Glutamatergic neuron (in vitro differentiated cells): ENCODE data around the gene NCAPD3. TPM values are rescaled to one million over a fixed set of nuclear protein-coding genes. Genes with fewer than 3 reads are reported as not detected.

Source experiments
- DNase-seq: peaks from one replicate; pipeline ENCODE4 v3.0.0; 2022
- H3K27ac Mint-ChIP-seq: one replicate; pipeline ENCODE4 v1.8.0; 2020; ENCODE audit warnings: mild to moderate bottlenecking, mixed read lengths, inconsistent platforms; ENCODE audit not compliant: unreplicated experiment
- H3K27me3 Mint-ChIP-seq: one replicate; pipeline ENCODE4 v1.8.0; 2020; ENCODE audit warnings: mild to moderate bottlenecking, moderate library complexity, mixed read lengths, inconsistent platforms; ENCODE audit not compliant: unreplicated experiment
- H3K36me3 Mint-ChIP-seq: one replicate; pipeline ENCODE4 v1.8.0; 2020; ENCODE audit warnings: mild to moderate bottlenecking, mixed read lengths, inconsistent platforms; ENCODE audit not compliant: unreplicated experiment
- H3K4me1 Mint-ChIP-seq: one replicate; pipeline ENCODE4 v1.8.0; 2020; ENCODE audit warnings: mild to moderate bottlenecking, low read depth, mixed read lengths, inconsistent platforms; ENCODE audit not compliant: unreplicated experiment
- H3K4me3 Mint-ChIP-seq: one replicate; pipeline ENCODE4 v1.8.0; 2020; ENCODE audit warnings: mild to moderate bottlenecking, mixed read lengths, inconsistent platforms; ENCODE audit not compliant: unreplicated experiment
- H3K9me3 Mint-ChIP-seq: one replicate; pipeline ENCODE4 v1.8.0; 2020; ENCODE audit warnings: mild to moderate bottlenecking, moderate library complexity, mixed read lengths, inconsistent platforms; ENCODE audit not compliant: unreplicated experiment
- total RNA-seq: library from RNA; stranded (reverse); fragmentation: NEBNext Ultra II Directional; extraction: Animal tissue kit (Norgen Biotek cat#: 25700); gene quantifications from one replicate; pipeline ENCODE4 v1.2.1, GENCODE V29; 2021; ENCODE audit not compliant: unreplicated experiment
- TF ChIP-seq, protein P1 (sequence below): fragments of 200-600 bp; sonication (generic); IDR thresholded peaks from one replicate; pipeline ENCODE4 v1.5.0; 2021; ENCODE audit not compliant: partially characterized antibody, unreplicated experiment

NCAPD3 gene
- total RNA-seq, 1 donor from 2014 or later, result 20.3 TPM

GRCh38 chr11:134238956-134239355 lies 15.2 kb upstream of the NCAPD3 start:
- TF ChIP-seq, protein P1, sequence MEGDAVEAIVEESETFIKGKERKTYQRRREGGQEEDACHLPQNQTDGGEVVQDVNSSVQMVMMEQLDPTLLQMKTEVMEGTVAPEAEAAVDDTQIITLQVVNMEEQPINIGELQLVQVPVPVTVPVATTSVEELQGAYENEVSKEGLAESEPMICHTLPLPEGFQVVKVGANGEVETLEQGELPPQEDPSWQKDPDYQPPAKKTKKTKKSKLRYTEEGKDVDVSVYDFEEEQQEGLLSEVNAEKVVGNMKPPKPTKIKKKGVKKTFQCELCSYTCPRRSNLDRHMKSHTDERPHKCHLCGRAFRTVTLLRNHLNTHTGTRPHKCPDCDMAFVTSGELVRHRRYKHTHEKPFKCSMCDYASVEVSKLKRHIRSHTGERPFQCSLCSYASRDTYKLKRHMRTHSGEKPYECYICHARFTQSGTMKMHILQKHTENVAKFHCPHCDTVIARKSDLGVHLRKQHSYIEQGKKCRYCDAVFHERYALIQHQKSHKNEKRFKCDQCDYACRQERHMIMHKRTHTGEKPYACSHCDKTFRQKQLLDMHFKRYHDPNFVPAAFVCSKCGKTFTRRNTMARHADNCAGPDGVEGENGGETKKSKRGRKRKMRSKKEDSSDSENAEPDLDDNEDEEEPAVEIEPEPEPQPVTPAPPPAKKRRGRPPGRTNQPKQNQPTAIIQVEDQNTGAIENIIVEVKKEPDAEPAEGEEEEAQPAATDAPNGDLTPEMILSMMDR, result no peak
- H3K9me3 Mint-ChIP-seq, result peaks cover 2% of the 10 kb centered on the region
- H3K27ac Mint-ChIP-seq, result no peak overlapping the region
- no peak for DNase-seq
- H3K4me3 Mint-ChIP-seq, result peak overlapping the region; percentile 5
- no peaks in the 10 kb centered on the region for H3K36me3 Mint-ChIP-seq
- H3K27me3 Mint-ChIP-seq, result peaks cover 5% of the 10 kb centered on the region
- peaks cover 3% of the 10 kb centered on the region for H3K4me1 Mint-ChIP-seq

DNA sequence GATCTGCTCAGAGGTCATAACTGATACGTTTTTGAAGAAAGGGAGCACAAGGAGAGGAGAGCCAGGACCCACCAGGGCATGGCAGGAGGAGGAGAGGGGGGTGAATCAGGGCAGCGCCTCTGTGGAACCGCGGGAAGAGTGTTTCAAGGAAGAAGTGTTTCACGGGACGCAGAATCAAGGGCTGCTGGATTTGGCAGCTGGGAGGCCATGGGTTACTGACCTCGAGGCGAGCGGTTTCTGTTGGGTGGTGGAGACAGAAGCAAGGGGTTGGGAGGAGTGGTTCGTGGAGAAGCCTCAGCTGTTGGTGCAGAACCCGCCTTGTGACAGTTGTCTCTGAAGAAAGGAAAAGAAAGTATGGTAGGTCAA lies 13.8 kb upstream of the NCAPD3 start:
- Mint-ChIP-seq H3K27me3 (peaks cover 5% of the 10 kb centered on the region), H3K9me3 (peaks cover 2% of the 10 kb centered on the region), H3K4me3 (no peak overlapping the region), H3K4me1 (peaks cover 3% of the 10 kb centered on the region), H3K36me3 (no peaks in the 10 kb centered on the region), H3K27ac (no peak overlapping the region)
- TF ChIP-seq, protein P1, result no peak
- DNase-seq, result no peak

GRCh38 chr11:134236834-134237556 lies 13.2 kb upstream of the NCAPD3 start:
- H3K9me3 Mint-ChIP-seq, result peaks cover 2% of the 10 kb centered on the region
- no peaks in the 10 kb centered on the region for H3K36me3 Mint-ChIP-seq
- TF ChIP-seq, protein P1, result no peak
- H3K27me3 Mint-ChIP-seq, result peaks cover 5% of the 10 kb centered on the region
- peaks cover 3% of the 10 kb centered on the region for H3K4me1 Mint-ChIP-seq
- no peak overlapping the region for H3K27ac Mint-ChIP-seq
- DNase-seq, result no peak
- H3K4me3 Mint-ChIP-seq, result no peak overlapping the region

DNA sequence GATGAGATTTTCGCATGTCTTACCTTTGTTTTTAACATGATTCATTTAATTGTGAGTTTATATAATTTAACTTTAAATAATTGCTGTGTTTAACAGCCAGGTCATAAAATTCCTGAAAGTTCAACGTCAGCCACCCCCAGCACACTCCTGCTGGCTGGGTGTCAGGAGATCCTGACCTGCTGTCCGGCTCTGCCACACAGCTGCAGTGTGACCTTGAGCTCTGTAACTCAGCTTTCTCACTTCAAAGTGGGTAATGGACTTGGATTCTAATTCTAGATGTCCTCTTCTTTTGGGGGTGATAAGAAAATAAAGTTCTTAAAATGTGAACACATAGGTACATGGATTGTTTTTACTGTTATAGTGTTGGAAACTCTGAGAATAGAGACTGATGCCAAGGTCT lies 11.6 kb upstream of the NCAPD3 start:
- Mint-ChIP-seq H3K36me3 (no peaks in the 10 kb centered on the region), H3K9me3 (peaks cover 2% of the 10 kb centered on the region)

DNA sequence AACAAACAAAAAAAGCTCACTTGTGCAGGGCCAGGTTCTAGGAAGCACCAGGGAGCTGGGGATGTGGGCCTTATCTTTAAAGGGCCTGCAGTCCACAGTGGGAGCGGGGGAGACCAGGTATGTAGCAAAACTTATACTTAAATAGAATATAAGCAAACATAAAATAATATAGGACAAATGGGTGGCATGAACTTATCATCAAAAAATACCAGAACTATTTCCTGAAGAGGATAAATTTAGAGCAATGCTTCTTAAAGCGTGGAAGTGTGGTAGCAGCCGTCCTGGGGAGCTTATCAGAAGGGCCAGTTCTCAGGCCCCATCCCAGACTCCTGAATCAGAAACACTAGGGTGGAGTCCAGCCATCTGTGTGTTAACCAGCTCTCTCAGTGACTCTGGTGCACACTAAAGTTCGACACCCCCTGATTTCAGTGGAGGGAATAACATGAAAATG lies 10.0 kb upstream of the NCAPD3 start:
- peaks cover 2% of the 10 kb centered on the region for H3K9me3 Mint-ChIP-seq
- H3K36me3 Mint-ChIP-seq, result no peaks in the 10 kb centered on the region
- H3K27ac Mint-ChIP-seq, result no peak overlapping the region
- H3K4me3 Mint-ChIP-seq, result no peak overlapping the region
- TF ChIP-seq, protein P1, result no peak
- peaks cover 11% of the 10 kb centered on the region for H3K4me1 Mint-ChIP-seq
- peaks cover 6% of the 10 kb centered on the region for H3K27me3 Mint-ChIP-seq
- DNase-seq, result no peak

More for the DNA sequence above, 11.6 kb upstream of the NCAPD3 start:
- no peak overlapping the region for H3K4me3 Mint-ChIP-seq
- peaks cover 5% of the 10 kb centered on the region for H3K27me3 Mint-ChIP-seq
- no peak overlapping the region for H3K27ac Mint-ChIP-seq
- TF ChIP-seq, protein P1, result no peak
- DNase-seq, result no peak
- peaks cover 7% of the 10 kb centered on the region for H3K4me1 Mint-ChIP-seq
